ENCODE measurements around the gene LRRK1. TPM values are rescaled to one million over a fixed set of nuclear protein-coding genes. Genes with fewer than 3 reads are reported as not detected.

Gene LRRK1
- total and polyA plus RNA-seq, 2 of the 13 experiments (the other 11 are each of a cell fraction or from before 2014, with no cell fraction given): 0.13 to 1.2 TPM

DNA sequence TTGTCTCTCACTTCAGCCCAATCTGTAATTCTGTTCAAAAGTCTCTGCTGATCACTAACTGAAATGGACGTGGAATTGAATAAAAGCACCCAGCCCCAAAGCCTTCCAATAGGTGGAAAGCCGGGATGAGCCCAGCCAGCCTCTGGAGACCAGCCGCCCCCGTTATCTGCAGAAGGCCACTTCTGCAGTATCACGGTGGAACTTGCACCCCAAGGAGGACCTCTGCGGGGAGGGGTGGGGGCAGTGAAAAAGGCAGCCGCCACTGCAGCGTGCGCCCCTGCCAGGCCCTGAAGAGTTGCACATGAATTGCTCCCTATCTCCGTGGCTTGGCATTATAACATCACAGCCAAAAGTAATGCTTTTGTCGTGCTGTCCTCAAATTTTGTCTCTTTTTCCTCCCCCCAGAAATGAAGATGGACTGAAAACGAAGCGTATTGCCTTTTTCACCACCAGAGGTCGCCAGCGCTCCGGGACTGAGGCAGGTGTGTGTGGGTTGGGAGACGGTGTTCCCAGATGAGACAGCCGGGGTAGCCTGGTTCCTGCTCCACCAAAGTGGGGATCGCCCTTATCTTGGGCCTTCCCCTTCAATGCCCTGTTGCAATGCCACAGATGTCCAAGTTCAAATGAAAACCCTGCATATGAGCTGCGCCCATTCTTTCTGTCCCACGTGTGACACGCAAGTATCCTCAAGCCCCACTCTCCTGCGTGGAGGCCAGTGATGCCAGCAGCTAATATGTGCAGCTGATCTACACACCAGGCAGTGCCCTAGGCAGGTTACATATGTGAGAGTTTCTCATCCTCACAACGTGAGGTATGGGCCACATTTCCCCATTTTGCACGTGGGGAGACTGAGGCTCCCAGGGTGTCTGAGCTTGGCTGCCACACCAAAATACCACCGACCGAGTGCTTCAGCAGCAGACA, 96.0 kb downstream of the LRRK1 start (continued):
- TF ChIP-seq, protein P1, sequence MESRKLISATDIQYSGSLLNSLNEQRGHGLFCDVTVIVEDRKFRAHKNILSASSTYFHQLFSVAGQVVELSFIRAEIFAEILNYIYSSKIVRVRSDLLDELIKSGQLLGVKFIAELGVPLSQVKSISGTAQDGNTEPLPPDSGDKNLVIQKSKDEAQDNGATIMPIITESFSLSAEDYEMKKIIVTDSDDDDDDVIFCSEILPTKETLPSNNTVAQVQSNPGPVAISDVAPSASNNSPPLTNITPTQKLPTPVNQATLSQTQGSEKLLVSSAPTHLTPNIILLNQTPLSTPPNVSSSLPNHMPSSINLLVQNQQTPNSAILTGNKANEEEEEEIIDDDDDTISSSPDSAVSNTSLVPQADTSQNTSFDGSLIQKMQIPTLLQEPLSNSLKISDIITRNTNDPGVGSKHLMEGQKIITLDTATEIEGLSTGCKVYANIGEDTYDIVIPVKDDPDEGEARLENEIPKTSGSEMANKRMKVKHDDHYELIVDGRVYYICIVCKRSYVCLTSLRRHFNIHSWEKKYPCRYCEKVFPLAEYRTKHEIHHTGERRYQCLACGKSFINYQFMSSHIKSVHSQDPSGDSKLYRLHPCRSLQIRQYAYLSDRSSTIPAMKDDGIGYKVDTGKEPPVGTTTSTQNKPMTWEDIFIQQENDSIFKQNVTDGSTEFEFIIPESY (CRISPR knock-in tag; IDR thresholded peaks at IDR 0.05): 0 out of 2 replicates have a peak, but pooled peaks have one; percentile 32

DNA sequence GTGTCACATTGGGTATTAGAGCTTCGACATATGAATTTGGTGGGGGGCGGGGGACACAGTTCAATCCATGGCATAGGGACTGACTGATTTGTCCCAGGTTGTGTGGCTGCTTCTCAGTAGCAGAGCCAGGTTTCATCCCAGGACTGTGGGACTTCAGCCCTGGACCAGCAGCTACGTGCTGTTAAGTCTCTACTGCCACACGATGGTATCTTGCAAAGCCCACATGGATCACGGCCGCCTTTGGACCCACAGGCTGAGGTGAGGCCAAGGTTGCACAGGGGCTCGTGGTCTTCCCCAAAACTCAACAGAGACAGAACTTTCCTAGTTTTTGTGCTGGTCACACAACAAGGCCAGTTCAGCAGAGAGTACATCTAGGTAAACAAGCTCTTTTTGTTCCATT, 97.4 kb downstream of the LRRK1 start:
- Histone ChIP-seq H3K27ac (ENCODE audit: extremely low read length, insufficient read depth, low read length) (no peak overlapping the region), H3K79me2 (ENCODE audit: insufficient read depth, low read length) (no peaks in the 10 kb centered on the region), H2AFZ (ENCODE audit: low read length) (no peak overlapping the region), H3K36me3 (replicated peaks in 1 of 2; ENCODE audit: control insufficient read depth in 1 of 2, insufficient read depth in 2 of 2, low read length in 2 of 2) (no peaks in the 10 kb centered on the region), H3K9me3 (ENCODE audit: low read length) (no peaks in the 10 kb centered on the region), H3K4me1 (ENCODE audit: insufficient read depth, low read length) (peaks cover 20% of the 10 kb centered on the region), H3K27me3 (ENCODE audit: control insufficient read depth in 1 of 2, insufficient read depth in 2 of 2, low read length in 2 of 2) (peaks cover 8 to 61% of the 10 kb centered on the region in 2 experiments; a peak in 4 of 5 replicates), H3K9ac (ENCODE audit: insufficient read depth, low read depth, low read length) (no peak overlapping the region), H3K4me3 (replicated peaks in 1 of 3; ENCODE audit: insufficient read depth in 1 of 3, low read depth in 2 of 3, low read length in 3 of 3) (0 out of 6 replicates have a peak overlapping the region, but pooled peaks of 1 of the 3 experiments have one; percentile 5), H4K20me1 (ENCODE audit: insufficient read depth, low read length) (no peaks in the 10 kb centered on the region), H3K4me2 (ENCODE audit: low read depth, low read length) (peak overlapping the region; percentile 27; the same call in 1 of the 2 replicates)
- peak; percentile 49; the same call in 2 of the 3 replicates for ATAC-seq
- BruUV-seq (replicated peaks): no TSS peak
- ChIA-PET POLR2A (interaction anchor here (1.2 kb wide), 1 partner anchor 52 kb away, joined by 5 read pairs; no protein-coding TSS in a partner anchor), CTCF (ENCODE audit: low intra/inter-chr PET ratio, low total read pairs) (interaction anchor here (4.6 kb wide), 1 partner anchor 242 kb away, joined by 72 read pairs; no protein-coding TSS in a partner anchor)
- no peak for DNase-seq (ENCODE audit: low spot score)
- intact Hi-C loops (cut with micrococcal nuclease; ENCODE audit: unreplicated experiment) (loop anchor here (2.0 kb wide), 1 partner anchor 52 kb away; no protein-coding TSS in a partner anchor), in situ Hi-C loops (cut with HindIII; ENCODE audit: extremely low pct_ligation_motif_present, low pct_unique_long_range_greater_than_20kb) (loop anchor here (5.0 to 25.0 kb wide), 3 partner anchors 51 to 354 kb away; no protein-coding TSS in a partner anchor)
- 42% methylated on average over 2 of the region's 7 CpGs for WGBS (ENCODE audit: low lambda C conversion rate)
- FAIRE-seq: no peak
- TF ChIP-seq SNAI1 (CRISPR knock-in tag; IDR thresholded peaks at IDR 0.05; ENCODE audit: borderline replicate concordance) (no peak), ZNF260 (CRISPR knock-in tag; IDR thresholded peaks at IDR 0.05; ENCODE audit: borderline replicate concordance, low read depth) (no peak), GABPB1 (CRISPR knock-in tag; IDR thresholded peaks at IDR 0.05) (no peak), RORA (CRISPR knock-in tag; IDR thresholded peaks at IDR 0.05) (no peak)
- TF ChIP-seq, protein P2, sequence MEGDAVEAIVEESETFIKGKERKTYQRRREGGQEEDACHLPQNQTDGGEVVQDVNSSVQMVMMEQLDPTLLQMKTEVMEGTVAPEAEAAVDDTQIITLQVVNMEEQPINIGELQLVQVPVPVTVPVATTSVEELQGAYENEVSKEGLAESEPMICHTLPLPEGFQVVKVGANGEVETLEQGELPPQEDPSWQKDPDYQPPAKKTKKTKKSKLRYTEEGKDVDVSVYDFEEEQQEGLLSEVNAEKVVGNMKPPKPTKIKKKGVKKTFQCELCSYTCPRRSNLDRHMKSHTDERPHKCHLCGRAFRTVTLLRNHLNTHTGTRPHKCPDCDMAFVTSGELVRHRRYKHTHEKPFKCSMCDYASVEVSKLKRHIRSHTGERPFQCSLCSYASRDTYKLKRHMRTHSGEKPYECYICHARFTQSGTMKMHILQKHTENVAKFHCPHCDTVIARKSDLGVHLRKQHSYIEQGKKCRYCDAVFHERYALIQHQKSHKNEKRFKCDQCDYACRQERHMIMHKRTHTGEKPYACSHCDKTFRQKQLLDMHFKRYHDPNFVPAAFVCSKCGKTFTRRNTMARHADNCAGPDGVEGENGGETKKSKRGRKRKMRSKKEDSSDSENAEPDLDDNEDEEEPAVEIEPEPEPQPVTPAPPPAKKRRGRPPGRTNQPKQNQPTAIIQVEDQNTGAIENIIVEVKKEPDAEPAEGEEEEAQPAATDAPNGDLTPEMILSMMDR (CRISPR knock-in tag; IDR thresholded peaks at IDR 0.05): peak; percentile 16; the same call in 1 of the 2 replicates
- TF ChIP-seq, protein P3, sequence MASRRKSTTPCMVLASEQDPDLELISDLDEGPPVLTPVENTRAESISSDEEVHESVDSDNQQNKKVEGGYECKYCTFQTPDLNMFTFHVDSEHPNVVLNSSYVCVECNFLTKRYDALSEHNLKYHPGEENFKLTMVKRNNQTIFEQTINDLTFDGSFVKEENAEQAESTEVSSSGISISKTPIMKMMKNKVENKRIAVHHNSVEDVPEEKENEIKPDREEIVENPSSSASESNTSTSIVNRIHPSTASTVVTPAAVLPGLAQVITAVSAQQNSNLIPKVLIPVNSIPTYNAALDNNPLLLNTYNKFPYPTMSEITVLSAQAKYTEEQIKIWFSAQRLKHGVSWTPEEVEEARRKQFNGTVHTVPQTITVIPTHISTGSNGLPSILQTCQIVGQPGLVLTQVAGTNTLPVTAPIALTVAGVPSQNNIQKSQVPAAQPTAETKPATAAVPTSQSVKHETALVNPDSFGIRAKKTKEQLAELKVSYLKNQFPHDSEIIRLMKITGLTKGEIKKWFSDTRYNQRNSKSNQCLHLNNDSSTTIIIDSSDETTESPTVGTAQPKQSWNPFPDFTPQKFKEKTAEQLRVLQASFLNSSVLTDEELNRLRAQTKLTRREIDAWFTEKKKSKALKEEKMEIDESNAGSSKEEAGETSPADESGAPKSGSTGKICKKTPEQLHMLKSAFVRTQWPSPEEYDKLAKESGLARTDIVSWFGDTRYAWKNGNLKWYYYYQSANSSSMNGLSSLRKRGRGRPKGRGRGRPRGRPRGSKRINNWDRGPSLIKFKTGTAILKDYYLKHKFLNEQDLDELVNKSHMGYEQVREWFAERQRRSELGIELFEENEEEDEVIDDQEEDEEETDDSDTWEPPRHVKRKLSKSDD (CRISPR knock-in tag; IDR thresholded peaks at IDR 0.05; ENCODE audit: low read depth): no peak
